ENCODE results near the gene NCKAP1. TPM values are rescaled to one million over a fixed set of nuclear protein-coding genes. Genes with fewer than 3 reads are reported as not detected.
A peak's percentile ranks its signal among the peaks of the same experiment; 100 is the strongest.

The NCKAP1 gene
- total RNA-seq, 1 donor from 2014 or later: 111 TPM

DNA sequence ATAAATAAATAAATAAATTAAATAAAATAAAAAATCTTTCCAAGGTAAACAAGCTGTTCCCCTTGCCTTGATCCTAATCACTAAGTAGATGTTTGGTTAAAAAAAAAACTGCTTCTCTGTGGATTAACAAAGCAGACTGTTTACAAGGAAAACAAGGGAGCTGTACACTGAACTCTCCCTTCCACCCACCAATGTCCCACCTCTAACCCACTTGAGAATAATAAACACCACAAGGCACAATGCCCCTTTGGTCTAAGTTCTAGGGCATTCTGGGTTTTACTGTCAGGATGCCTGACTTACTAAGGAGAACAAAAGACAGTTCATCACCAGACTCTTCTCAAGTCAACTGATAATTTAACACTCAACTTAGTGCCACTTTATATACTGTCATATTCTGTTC lies 83.5 kb downstream of the NCKAP1 start:
- Mint-ChIP-seq H3K27me3 (no peaks in the 10 kb centered on the region), H3K9me3 (ENCODE audit: low read depth) (no peaks in the 10 kb centered on the region), H3K36me3 (ENCODE audit: insufficient read depth) (peaks cover 30% of the 10 kb centered on the region), H3K4me1 (ENCODE audit: low read depth) (peaks cover 3% of the 10 kb centered on the region), H3K27ac (no peak overlapping the region), H3K4me3 (ENCODE audit: low read depth) (no peak overlapping the region)
- no peak for DNase-seq (ENCODE audit: low spot score, unreplicated experiment)
- TF ChIP-seq CTCF (IDR thresholded peaks at IDR 0.05; ENCODE audit: unreplicated experiment): no peak

DNA sequence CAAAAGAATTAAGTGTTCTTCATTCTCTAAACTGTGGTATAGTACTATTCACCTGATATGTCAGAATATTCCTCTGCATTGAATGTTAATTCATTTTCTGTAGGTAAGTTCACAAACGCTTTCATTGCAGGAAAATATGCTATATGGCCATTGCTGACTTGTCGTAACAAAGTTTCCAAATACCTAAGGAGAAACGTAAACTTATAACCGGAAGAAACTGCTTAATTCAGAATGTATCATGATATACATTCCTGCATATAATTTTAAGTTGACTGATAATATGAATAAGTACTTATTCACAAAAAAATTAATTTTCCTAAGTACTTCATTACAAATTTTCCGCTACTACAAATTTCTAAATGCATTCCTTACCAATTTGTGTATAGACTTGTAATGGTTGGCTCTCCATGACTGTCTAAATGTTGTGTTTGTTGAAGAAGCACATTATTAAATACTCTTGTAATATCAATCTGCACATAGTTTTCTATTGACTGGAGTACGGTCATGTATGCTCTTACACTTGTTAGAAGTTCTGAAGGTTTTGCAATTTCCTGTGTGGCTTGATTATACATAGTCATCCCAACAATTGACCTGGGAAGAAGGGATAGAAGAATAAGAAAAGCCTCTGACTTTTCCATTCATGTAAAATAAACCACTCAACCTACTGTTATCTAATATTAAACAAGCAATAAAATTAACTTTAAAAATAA lies 85.4 kb downstream of the NCKAP1 start:
- H3K27ac Mint-ChIP-seq: no peak overlapping the region
- H3K4me1 Mint-ChIP-seq (ENCODE audit: low read depth): peaks cover 3% of the 10 kb centered on the region
- peaks cover 24% of the 10 kb centered on the region for H3K36me3 Mint-ChIP-seq (ENCODE audit: insufficient read depth)
- H3K4me3 Mint-ChIP-seq (ENCODE audit: low read depth): no peak overlapping the region
- TF ChIP-seq CTCF (IDR thresholded peaks at IDR 0.05; ENCODE audit: unreplicated experiment): no peak
- no peaks in the 10 kb centered on the region for H3K27me3 Mint-ChIP-seq
- no peaks in the 10 kb centered on the region for H3K9me3 Mint-ChIP-seq (ENCODE audit: low read depth)
- no peak for DNase-seq (ENCODE audit: low spot score, unreplicated experiment)

DNA sequence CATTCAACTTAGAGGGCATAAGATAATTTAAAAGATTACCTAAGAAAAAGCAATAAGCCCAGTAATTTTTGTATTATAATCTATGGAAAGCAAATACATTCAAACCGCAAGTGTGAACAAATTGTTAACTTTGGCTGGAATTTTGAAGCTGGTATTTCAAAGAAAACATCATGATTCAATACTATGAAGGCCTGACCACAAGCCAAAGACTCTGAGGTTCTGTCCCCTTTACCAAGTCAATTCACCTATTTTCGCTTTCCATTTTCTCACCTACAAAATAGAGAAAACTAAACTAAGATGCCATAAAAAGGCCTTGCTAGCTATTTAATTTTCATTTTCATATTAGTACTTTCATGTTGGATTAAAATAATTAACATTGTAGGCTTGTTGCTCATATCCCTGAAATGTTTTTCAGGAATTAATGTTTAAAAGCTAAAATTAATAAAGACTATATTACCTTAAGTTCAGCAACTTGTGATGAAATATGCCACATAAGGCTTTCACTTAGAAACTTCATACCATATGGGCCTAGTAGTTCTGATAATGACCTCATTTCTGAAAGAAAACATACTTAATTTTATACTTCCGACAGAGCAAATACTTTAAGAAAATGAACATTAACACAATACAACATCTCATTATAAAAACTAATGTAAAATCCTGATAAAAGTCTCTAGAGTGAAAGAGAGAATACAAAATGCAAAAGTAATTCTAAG lies 86.2 kb downstream of the NCKAP1 start:
- H3K36me3 Mint-ChIP-seq (ENCODE audit: insufficient read depth): peaks cover 19% of the 10 kb centered on the region
- H3K4me1 Mint-ChIP-seq (ENCODE audit: low read depth): peaks cover 3% of the 10 kb centered on the region
- H3K4me3 Mint-ChIP-seq (ENCODE audit: low read depth): no peak overlapping the region
- no peaks in the 10 kb centered on the region for H3K27me3 Mint-ChIP-seq
- no peaks in the 10 kb centered on the region for H3K9me3 Mint-ChIP-seq (ENCODE audit: low read depth)
- no peak for DNase-seq (ENCODE audit: low spot score, unreplicated experiment)
- no peak for TF ChIP-seq CTCF (IDR thresholded peaks at IDR 0.05; ENCODE audit: unreplicated experiment)
- peak overlapping the region; percentile 15 for H3K27ac Mint-ChIP-seq

DNA sequence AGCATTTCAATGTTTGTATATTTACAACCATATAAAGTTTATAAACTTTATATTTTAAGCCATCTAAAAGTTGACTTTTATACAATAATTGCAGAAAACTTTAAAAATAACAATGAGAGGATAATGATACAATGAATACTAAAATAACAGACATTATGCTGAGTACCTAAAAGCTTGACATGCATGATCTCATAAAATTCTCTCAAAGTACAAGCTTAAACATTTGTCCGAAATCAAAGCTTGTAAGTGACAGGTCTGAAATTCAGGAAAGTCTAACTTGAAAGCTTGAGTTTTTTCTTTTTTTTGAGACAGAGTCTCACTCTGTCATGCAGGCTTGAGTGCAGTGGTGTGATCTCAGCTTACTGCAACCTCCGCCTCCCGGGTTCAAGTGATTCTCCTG lies 87.7 kb downstream of the NCKAP1 start:
- Mint-ChIP-seq H3K27me3 (no peaks in the 10 kb centered on the region), H3K4me3 (ENCODE audit: low read depth) (no peak overlapping the region), H3K9me3 (ENCODE audit: low read depth) (no peaks in the 10 kb centered on the region), H3K36me3 (ENCODE audit: insufficient read depth) (peaks cover 25% of the 10 kb centered on the region), H3K4me1 (ENCODE audit: low read depth) (peaks cover 1% of the 10 kb centered on the region), H3K27ac (no peak overlapping the region)
- no peak for DNase-seq (ENCODE audit: low spot score, unreplicated experiment)
- TF ChIP-seq CTCF (IDR thresholded peaks at IDR 0.05; ENCODE audit: unreplicated experiment): no peak

- Mint-ChIP-seq H3K4me1 (ENCODE audit: low read depth) (no peaks in the 10 kb centered on the region), H3K9me3 (ENCODE audit: low read depth) (no peaks in the 10 kb centered on the region), H3K36me3 (ENCODE audit: insufficient read depth) (peaks cover 28% of the 10 kb centered on the region), H3K4me3 (ENCODE audit: low read depth) (no peak overlapping the region), H3K27ac (peak overlapping the region; percentile 12), H3K27me3 (no peaks in the 10 kb centered on the region)
- TF ChIP-seq CTCF (IDR thresholded peaks at IDR 0.05; ENCODE audit: unreplicated experiment): no peak
- DNase-seq (ENCODE audit: low spot score, unreplicated experiment): no peak
These were observed 88.6 kb downstream of the NCKAP1 start for GRCh38 chr2:182949572-182950189.

Data from progenitor cell of endocrine pancreas (in vitro differentiated cells).